HCT116 (cell line): ENCODE results near the gene STX19. TPM values are rescaled to one million over a fixed set of nuclear protein-coding genes. Genes with fewer than 3 reads are reported as not detected.

ENCODE experiments used
- ATAC-seq: fragments of 200-7000 bp; cut with Tn5 transposase; 2 replicates; pipeline ENCODE4 v1.9.1; 2020; ENCODE audit warnings: mild to moderate bottlenecking, moderate library complexity
- BruUV-seq: library from RNA; stranded (reverse); fragments of 400-500 nt; replicated peaks from 2 replicates; lab custom pipeline; 2021; lab: Mats Ljungman, UMichigan
- CTCF ChIA-PET: fragments of 300-600 bp; sonication (Branson Sonifier 250); formaldehyde crosslinking; loops from one replicate; lab custom pipeline; 2021; ENCODE audit warnings: antibody characterized with exemption; lab: Charles Lee
- POLR2A ChIA-PET: fragments of 300-600, 350-600 bp; sonication (Branson Sonifier 250); formaldehyde crosslinking; loops from one replicate; lab custom pipeline; 2021; ENCODE audit warnings: antibody characterized with exemption; lab: Charles Lee
- RAD21 ChIA-PET, 2 experiments: fragments of 300-600 bp; sonication (Branson Sonifier 250); formaldehyde crosslinking; loops; one replicate each; lab custom pipeline; 2023; ENCODE audit warnings: low total read pairs in 2 of 2; ENCODE audit not compliant: uncharacterized antibody in 2 of 2, unreplicated experiment in 2 of 2, low non-redundant PET in 1 of 2; lab: Charles Lee
- DNase-seq: peaks from one replicate; pipeline ENCODE4 v3.0.0-alpha.2; 2010; ENCODE audit warnings: low read depth, low spot score
- H2AFZ ChIP-seq: fragments of 200-600 bp; shearing (Covaris generic), sonication (generic); 2 replicates; pipeline ENCODE4 v1.6.1; 2017; ENCODE audit warnings: low read depth, mixed run types, mixed read lengths, antibody characterized with exemption, low read length; ENCODE audit not compliant: poor library complexity, severe bottlenecking
- H3K27ac ChIP-seq: 2 replicates; pipeline ENCODE4 v1.5.1; 2012; ENCODE audit warnings: low read depth, low read length
- H3K27me3 ChIP-seq: fragments of 200-600 bp; sonication (generic); 2 replicates; pipeline ENCODE4 v1.6.1; 2016; ENCODE audit warnings: mixed run types, low read length, mixed read lengths; ENCODE audit not compliant: insufficient read depth
- H3K36me3 ChIP-seq, 2 experiments: fragments of 200-500 bp in 1 of 2; fragments of 200-600 bp in 1 of 2; sonication (Bioruptor generic) in 1 of 2; sonication (generic) in 1 of 2; 2 replicates each; pipeline versions ENCODE4 v1.5.1 to v1.6.1; 2014 to 2016; ENCODE audit warnings: low read length in 2 of 2, inconsistent platforms in 1 of 2, mixed read lengths in 1 of 2, mixed run types in 1 of 2; ENCODE audit not compliant: insufficient read depth in 2 of 2, control insufficient read depth in 1 of 2
- H3K4me1 ChIP-seq, 2 experiments: fragments of 200-600 bp in 1 of 2; sonication (generic) in 1 of 2; 2 replicates each; pipeline versions ENCODE4 v1.5.1 to v1.6.1; 2012 to 2017; ENCODE audit warnings: low read length in 2 of 2, inconsistent platforms in 1 of 2, mild to moderate bottlenecking in 1 of 2, mixed read lengths in 1 of 2, mixed run types in 1 of 2, moderate library complexity in 1 of 2; ENCODE audit not compliant: insufficient read depth in 2 of 2, control insufficient read depth in 1 of 2
- H3K4me2 ChIP-seq: fragments of 200-600 bp; sonication (generic); 2 replicates; pipeline ENCODE4 v1.6.1; 2017; ENCODE audit warnings: mixed run types, low read length, mixed read lengths
- H3K4me3 ChIP-seq, 2 experiments: fragments of 200-600 bp in 1 of 2; sonication (generic) in 1 of 2; replicated peaks in 1 of 2; 2 replicates each; pipeline ENCODE4 v1.5.1; 2011 to 2016; ENCODE audit warnings: low read length in 2 of 2, control low read depth in 1 of 2, low read depth in 1 of 2, mild to moderate bottlenecking in 1 of 2, mixed read lengths in 1 of 2, mixed run types in 1 of 2
- H3K79me2 ChIP-seq: fragments of 200-600 bp; sonication (generic); 2 replicates; pipeline ENCODE4 v1.6.1; 2017; ENCODE audit warnings: mild to moderate bottlenecking, mixed run types, low read length, moderate library complexity, mixed read lengths; ENCODE audit not compliant: insufficient read depth
- H3K9ac ChIP-seq: fragments of 200-600 bp; sonication (generic); 2 replicates; pipeline ENCODE4 v1.6.1; 2016; ENCODE audit warnings: low read length, mixed read lengths
- H3K9me2 ChIP-seq: fragments of 200-600 bp; sonication (generic), shearing (Covaris generic); 2 replicates; pipeline ENCODE4 v1.6.1; 2017; ENCODE audit warnings: mixed run types, mild to moderate bottlenecking, moderate library complexity; ENCODE audit not compliant: insufficient read depth
- H3K9me3 ChIP-seq, 2 experiments: fragments of 200-500 bp in 1 of 2; fragments of 200-600 bp in 1 of 2; sonication (Bioruptor generic) in 1 of 2; sonication (generic) in 1 of 2; 2 replicates each; pipeline ENCODE4 v1.6.1; 2014 to 2017; ENCODE audit warnings: low read length in 2 of 2, mixed read lengths in 2 of 2, inconsistent platforms in 1 of 2, low read depth in 1 of 2, mild to moderate bottlenecking in 1 of 2, mixed run types in 1 of 2, moderate library complexity in 1 of 2; ENCODE audit not compliant: control insufficient read depth in 1 of 2, insufficient read depth in 1 of 2
- H4K20me1 ChIP-seq: fragments of 200-600 bp; sonication (generic), shearing (Covaris generic); 2 replicates; pipeline ENCODE4 v1.6.1; 2017; ENCODE audit warnings: mixed run types, mild to moderate bottlenecking, moderate library complexity; ENCODE audit not compliant: insufficient read depth
- CBX3 ChIP-seq: IDR thresholded peaks from 2 replicates; pipeline ENCODE4 v1.6.1; 2012; ENCODE audit warnings: low read depth
- CEBPB ChIP-seq: IDR thresholded peaks from 2 replicates; pipeline ENCODE4 v1.6.1; 2012; ENCODE audit warnings: low read depth
- EGR1 ChIP-seq: IDR thresholded peaks from 2 replicates; pipeline ENCODE4 v1.6.1; 2012; ENCODE audit warnings: low read depth
- EZH2 ChIP-seq: fragments of 200-600 bp; sonication (generic); IDR thresholded peaks from 2 replicates; pipeline ENCODE4 v1.6.1; 2017; ENCODE audit warnings: antibody characterized with exemption, mixed run types
- JUND ChIP-seq: IDR thresholded peaks from 2 replicates; pipeline ENCODE4 v1.6.1; 2012
- POLR2A ChIP-seq: IDR thresholded peaks from 2 replicates; pipeline ENCODE4 v1.7.0; 2011; ENCODE audit warnings: borderline replicate concordance; ENCODE audit not compliant: insufficient read depth, insufficient read length; ENCODE audit errors: extremely low read depth
- POLR2AphosphoS5 ChIP-seq: IDR thresholded peaks from 2 replicates; pipeline ENCODE4 v1.6.1; 2011; ENCODE audit warnings: mild to moderate bottlenecking, low read depth, low read length, moderate library complexity
- RAD21 ChIP-seq: IDR thresholded peaks from 2 replicates; pipeline ENCODE4 v1.6.1; 2012; ENCODE audit warnings: low read depth, mild to moderate bottlenecking
- SRF ChIP-seq: IDR thresholded peaks from 2 replicates; pipeline ENCODE4 v1.6.1; 2012; ENCODE audit warnings: low read depth
- TCF7L2 ChIP-seq: IDR thresholded peaks from 2 replicates; pipeline ENCODE4 v1.7.0; 2011; ENCODE audit warnings: borderline replicate concordance, inconsistent platforms; ENCODE audit not compliant: insufficient read depth, insufficient read length; ENCODE audit errors: extremely low read depth
- YY1 ChIP-seq: IDR thresholded peaks from 2 replicates; pipeline ENCODE4 v1.6.1; 2011; ENCODE audit warnings: low read length, low read depth, moderate library complexity, mild to moderate bottlenecking; ENCODE audit not compliant: insufficient replicate concordance; ENCODE audit errors: extremely low read depth
- ZFX ChIP-seq: fragments of 450-650 bp; IDR thresholded peaks from 2 replicates; pipeline ENCODE4 v1.6.1; 2017
- ZNF274 ChIP-seq: fragments of 200-500 bp; sonication (Bioruptor generic); IDR thresholded peaks from 2 replicates; pipeline ENCODE4 v1.6.1; 2014; ENCODE audit warnings: mild to moderate bottlenecking, low read depth, low read length, inconsistent platforms
- intact Hi-C: fragments of 100-400 bp; cut with micrococcal nuclease; formaldehyde crosslinking; loops from 2 replicates; pipeline ENCODE4 v1.10.0; 2022
- total RNA-seq: library from RNA; stranded (reverse); gene quantifications from one replicate; pipeline ENCODE4 v1.2.1, GENCODE V29; 2021; ENCODE audit not compliant: unreplicated experiment
- TF ChIP-seq, protein P1 (sequence below): IDR thresholded peaks from 2 replicates; pipeline ENCODE4 v1.6.1; 2012
- TF ChIP-seq, protein P2 (sequence below): IDR thresholded peaks from 2 replicates; pipeline ENCODE4 v1.6.1; 2012
- TF ChIP-seq, protein P3 (sequence below), 3 experiments: fragments of 200-600 bp in 1 of 3; sonication (generic) in 1 of 3; IDR thresholded peaks in 2 of 3; conservative IDR thresholded peaks in 1 of 3; 2 replicates each; pipeline ENCODE4 v1.5.1; 2012 to 2017; ENCODE audit warnings: low read depth in 2 of 3, low read length in 2 of 3, antibody characterized with exemption in 1 of 3, borderline replicate concordance in 1 of 3, control low read depth in 1 of 3, mild to moderate bottlenecking in 1 of 3, mixed read lengths in 1 of 3, mixed run types in 1 of 3, moderate library complexity in 1 of 3; ENCODE audit not compliant: insufficient read depth in 1 of 3

Gene STX19
- total RNA-seq, 1 experiment from 2014 or later = not detected

DNA sequence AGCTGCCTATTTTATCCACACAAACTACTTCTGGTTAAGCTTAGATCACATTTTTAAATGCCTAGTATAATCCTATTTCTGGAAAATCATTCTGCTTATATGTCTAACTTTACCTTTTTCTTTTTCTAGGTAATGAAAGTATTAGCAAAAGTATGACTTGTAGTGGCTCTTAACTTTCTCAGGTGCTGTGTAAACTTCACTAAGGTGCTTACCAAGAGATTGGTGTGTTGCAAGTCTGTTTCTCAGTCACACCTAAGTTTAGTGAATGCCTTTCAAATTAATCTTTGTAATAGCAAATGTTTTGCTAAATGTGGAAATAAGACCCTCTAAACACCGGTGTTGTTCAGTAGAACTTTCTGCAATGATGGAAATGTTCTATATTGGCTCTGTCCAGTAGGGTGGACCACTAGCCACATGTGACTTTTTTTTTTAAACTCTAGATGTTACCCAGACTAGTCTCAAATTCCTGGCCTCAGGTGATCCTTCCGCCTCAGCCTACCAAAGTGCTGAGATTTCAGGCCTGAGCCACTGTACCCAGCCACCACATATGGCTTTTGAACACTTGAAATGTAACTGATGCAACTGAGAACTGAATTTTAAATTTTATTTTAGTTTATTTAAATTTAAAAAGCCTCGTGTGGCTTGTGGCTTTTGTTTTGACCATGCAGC lies 26.4 kb downstream of the STX19 start (continued):
- TF ChIP-seq TCF7L2 (no peak), EGR1 (no peak), SRF (no peak)
- TF ChIP-seq, protein P1, sequence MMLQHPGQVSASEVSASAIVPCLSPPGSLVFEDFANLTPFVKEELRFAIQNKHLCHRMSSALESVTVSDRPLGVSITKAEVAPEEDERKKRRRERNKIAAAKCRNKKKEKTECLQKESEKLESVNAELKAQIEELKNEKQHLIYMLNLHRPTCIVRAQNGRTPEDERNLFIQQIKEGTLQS = no peak

DNA sequence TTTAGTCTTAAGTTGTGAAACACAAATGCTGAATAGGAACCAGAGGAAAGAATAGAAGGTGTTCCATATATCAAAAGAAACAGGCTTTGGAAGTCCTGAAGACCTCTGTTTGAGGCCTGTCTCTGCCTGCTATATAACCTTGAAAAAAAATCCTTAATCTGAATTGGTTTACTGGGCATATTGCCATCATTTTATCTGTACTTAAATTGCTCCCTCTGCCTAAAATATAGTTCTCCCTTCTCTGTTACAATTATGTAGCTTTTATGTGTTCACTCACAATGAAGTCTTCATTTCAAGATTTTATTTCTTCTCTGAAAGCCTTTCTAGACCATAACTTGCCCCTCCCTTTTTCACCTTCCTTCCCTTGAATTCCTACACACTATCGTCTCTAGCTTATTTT lies 27.2 kb downstream of the STX19 start:
- H3K9me3 ChIP-seq = no peaks in the 10 kb centered on the region
- no peak for TF ChIP-seq TCF7L2
- no peak for TF ChIP-seq POLR2AphosphoS5
- TF ChIP-seq ZFX = no peak
- no peak overlapping the region for H3K4me3 ChIP-seq
- ChIA-PET RAD21 (interaction anchor here in 1 of 2 experiments (0.7 kb wide), 1 partner anchor 115 kb away, joined by 3 read pairs; no protein-coding TSS in a partner anchor), CTCF (interaction anchor here (1.7 kb wide), 1 partner anchor 9 kb away, joined by 4 read pairs; no protein-coding TSS in a partner anchor), POLR2A (no interaction called here)
- intact Hi-C loops = no loop called here
- H3K79me2 ChIP-seq = no peaks in the 10 kb centered on the region
- no peak overlapping the region for H3K27ac ChIP-seq
- ATAC-seq = no peak
- no peak overlapping the region for H2AFZ ChIP-seq
- BruUV-seq = no TSS peak
- H3K4me1 ChIP-seq = 0 out of 4 replicates have a peak, but pooled peaks cover 0 to 2% of the 10 kb centered on the region in 2 experiments
- no peak for DNase-seq
- H3K27me3 ChIP-seq = no peaks in the 10 kb centered on the region
- no peaks in the 10 kb centered on the region for H3K36me3 ChIP-seq
- H3K4me2 ChIP-seq = no peak overlapping the region
- no peaks in the 10 kb centered on the region for H4K20me1 ChIP-seq
- no peak overlapping the region for H3K9ac ChIP-seq
- no peaks in the 10 kb centered on the region for H3K9me2 ChIP-seq

DNA sequence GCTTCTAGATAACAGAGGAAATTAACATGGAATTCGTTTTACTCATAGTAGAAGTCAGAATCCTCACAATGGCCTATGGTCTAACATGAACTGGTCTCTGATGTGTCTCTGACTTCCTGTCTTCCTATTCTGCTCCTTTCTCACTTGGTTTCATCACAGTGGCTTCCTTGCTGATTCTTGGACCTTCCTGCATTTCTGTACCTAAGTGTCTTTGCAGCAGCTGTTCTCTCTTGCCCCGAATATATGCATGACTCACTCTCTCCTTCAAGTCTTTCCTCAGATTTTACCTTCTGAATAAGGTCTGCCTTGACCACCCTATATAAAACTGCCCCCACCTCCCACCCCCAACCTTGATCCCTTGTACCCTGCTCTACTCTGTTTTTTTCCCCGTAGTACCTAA lies 34.3 kb downstream of the STX19 start:
- no peak overlapping the region for H2AFZ ChIP-seq
- no peak for TF ChIP-seq CEBPB
- no peak for TF ChIP-seq YY1
- no peak for TF ChIP-seq CBX3
- TF ChIP-seq JUND = no peak
- TF ChIP-seq, protein P2, sequence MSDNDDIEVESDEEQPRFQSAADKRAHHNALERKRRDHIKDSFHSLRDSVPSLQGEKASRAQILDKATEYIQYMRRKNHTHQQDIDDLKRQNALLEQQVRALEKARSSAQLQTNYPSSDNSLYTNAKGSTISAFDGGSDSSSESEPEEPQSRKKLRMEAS = no peak
- TF ChIP-seq, protein P3, sequence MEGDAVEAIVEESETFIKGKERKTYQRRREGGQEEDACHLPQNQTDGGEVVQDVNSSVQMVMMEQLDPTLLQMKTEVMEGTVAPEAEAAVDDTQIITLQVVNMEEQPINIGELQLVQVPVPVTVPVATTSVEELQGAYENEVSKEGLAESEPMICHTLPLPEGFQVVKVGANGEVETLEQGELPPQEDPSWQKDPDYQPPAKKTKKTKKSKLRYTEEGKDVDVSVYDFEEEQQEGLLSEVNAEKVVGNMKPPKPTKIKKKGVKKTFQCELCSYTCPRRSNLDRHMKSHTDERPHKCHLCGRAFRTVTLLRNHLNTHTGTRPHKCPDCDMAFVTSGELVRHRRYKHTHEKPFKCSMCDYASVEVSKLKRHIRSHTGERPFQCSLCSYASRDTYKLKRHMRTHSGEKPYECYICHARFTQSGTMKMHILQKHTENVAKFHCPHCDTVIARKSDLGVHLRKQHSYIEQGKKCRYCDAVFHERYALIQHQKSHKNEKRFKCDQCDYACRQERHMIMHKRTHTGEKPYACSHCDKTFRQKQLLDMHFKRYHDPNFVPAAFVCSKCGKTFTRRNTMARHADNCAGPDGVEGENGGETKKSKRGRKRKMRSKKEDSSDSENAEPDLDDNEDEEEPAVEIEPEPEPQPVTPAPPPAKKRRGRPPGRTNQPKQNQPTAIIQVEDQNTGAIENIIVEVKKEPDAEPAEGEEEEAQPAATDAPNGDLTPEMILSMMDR (IDR thresholded peaks at IDR 0.05 in 2 of 3, conservative IDR thresholded peaks at IDR 0.05 in 1 of 3; ENCODE audit: borderline replicate concordance in 1 of 3, insufficient read depth in 1 of 3, low read depth in 2 of 3, low read length in 2 of 3) = no peak
- no peak for TF ChIP-seq RAD21
- TF ChIP-seq, protein P1 = no peak
- TF ChIP-seq EZH2 = no peak
- no peak for TF ChIP-seq POLR2A
- TF ChIP-seq ZNF274 = no peak

More for the DNA sequence above, 34.3 kb downstream of the STX19 start:
- ATAC-seq (no peak), DNase-seq (no peak)
- CTCF ChIA-PET = no interaction called here
- H3K27ac ChIP-seq = no peak overlapping the region
- H3K4me1 ChIP-seq = no peaks in the 10 kb centered on the region
- no peak overlapping the region for H3K4me3 ChIP-seq
- RAD21 ChIA-PET = no interaction called here
- BruUV-seq = no TSS peak
- no peaks in the 10 kb centered on the region for H3K36me3 ChIP-seq
- no peaks in the 10 kb centered on the region for H4K20me1 ChIP-seq
- H3K79me2 ChIP-seq = 0 out of 2 replicates have a peak, but pooled peaks cover 17% of the 10 kb centered on the region
- intact Hi-C loops = no loop called here
- H3K9me2 ChIP-seq = no peaks in the 10 kb centered on the region
- H3K4me2 ChIP-seq = no peak overlapping the region
- H3K9me3 ChIP-seq = no peaks in the 10 kb centered on the region
- no peaks in the 10 kb centered on the region for H3K27me3 ChIP-seq
- no peak overlapping the region for H3K9ac ChIP-seq
- POLR2A ChIA-PET = no interaction called here
